Uterus (tissue), 2 donors: Measurements from ENCODE around the gene FHIP1B.

ENCODE experiments used
- POLR2A ChIP-seq, 2 donors: fragments of 450-650 bp; IDR thresholded peaks; one replicate each; pipeline ENCODE4 v1.6.1; 2016; ENCODE audit warnings: antibody characterized with exemption in 2 of 2, mild to moderate bottlenecking in 1 of 2, moderate library complexity in 1 of 2
- TF ChIP-seq, protein P1 (sequence below), 4 experiments: fragments of 200-600 bp in 2 of 4; fragments of 450-650 bp in 2 of 4; sonication (generic) in 2 of 4; IDR thresholded peaks; one replicate each; pipeline ENCODE4 v1.5.1; 2016 to 2019; ENCODE audit warnings: antibody characterized with exemption in 4 of 4, mild to moderate bottlenecking in 2 of 4, moderate library complexity in 1 of 4

DNA sequence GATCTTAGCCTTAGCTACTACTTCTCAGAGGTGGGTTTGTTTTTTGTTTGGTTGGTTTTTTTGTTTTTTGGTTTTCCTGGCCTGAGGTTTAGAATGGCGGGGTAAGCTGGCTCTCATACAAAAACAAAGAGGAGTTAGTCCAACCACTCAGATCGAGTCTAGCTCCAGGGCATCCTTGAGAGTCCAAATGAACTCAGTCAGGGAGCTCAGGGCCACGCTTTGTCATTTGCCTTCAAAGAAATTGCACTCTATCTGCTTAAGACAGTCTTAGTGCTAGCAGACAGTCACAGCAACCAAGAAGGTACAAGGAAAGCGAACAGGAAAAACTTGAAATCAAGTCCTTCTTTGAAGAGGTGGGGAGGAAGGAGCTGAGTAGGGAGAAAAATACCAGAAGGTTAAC, 17.9 kb downstream of the FHIP1B start:
- TF ChIP-seq POLR2A (IDR thresholded peaks at IDR 0.05): no peak
- TF ChIP-seq, protein P1, sequence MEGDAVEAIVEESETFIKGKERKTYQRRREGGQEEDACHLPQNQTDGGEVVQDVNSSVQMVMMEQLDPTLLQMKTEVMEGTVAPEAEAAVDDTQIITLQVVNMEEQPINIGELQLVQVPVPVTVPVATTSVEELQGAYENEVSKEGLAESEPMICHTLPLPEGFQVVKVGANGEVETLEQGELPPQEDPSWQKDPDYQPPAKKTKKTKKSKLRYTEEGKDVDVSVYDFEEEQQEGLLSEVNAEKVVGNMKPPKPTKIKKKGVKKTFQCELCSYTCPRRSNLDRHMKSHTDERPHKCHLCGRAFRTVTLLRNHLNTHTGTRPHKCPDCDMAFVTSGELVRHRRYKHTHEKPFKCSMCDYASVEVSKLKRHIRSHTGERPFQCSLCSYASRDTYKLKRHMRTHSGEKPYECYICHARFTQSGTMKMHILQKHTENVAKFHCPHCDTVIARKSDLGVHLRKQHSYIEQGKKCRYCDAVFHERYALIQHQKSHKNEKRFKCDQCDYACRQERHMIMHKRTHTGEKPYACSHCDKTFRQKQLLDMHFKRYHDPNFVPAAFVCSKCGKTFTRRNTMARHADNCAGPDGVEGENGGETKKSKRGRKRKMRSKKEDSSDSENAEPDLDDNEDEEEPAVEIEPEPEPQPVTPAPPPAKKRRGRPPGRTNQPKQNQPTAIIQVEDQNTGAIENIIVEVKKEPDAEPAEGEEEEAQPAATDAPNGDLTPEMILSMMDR (IDR thresholded peaks at IDR 0.05): no peak
